Activated CD8-positive, alpha-beta T cell treated with anti-CD3 and anti-CD28 coated beads for 36 hours (primary cell): ENCODE measurements around the gene DDB1. TPM values are rescaled to one million over a fixed set of nuclear protein-coding genes. Genes with fewer than 3 reads are reported as not detected.

Source experiments
- ATAC-seq: fragments of 200-7000 bp; cut with Tn5 transposase; one replicate; pipeline ENCODE4 v1.10.0; 2021; ENCODE audit warnings: mild to moderate bottlenecking, moderate library complexity
- CTCF ChIA-PET: fragments of 350-600 bp; sonication (Branson Sonifier 250); formaldehyde crosslinking; loops from one replicate; lab custom pipeline; 2021; ENCODE audit warnings: antibody characterized with exemption; lab: Charles Lee
- POLR2A ChIA-PET: fragments of 350-600 bp; sonication (Branson Sonifier 250); formaldehyde crosslinking; loops from one replicate; lab custom pipeline; 2021; ENCODE audit warnings: antibody characterized with exemption; lab: Charles Lee
- DNase-seq: peaks from one replicate; pipeline ENCODE4 v3.0.0-alpha.2; 2020
- H3K27ac Mint-ChIP-seq: one replicate; pipeline ENCODE4 v1.8.0; 2021; ENCODE audit warnings: mild to moderate bottlenecking, mixed read lengths
- H3K27me3 Mint-ChIP-seq: one replicate; pipeline ENCODE4 v1.8.0; 2021; ENCODE audit warnings: mixed read lengths
- H3K36me3 Mint-ChIP-seq: one replicate; pipeline ENCODE4 v1.8.0; 2021; ENCODE audit warnings: low read depth, mixed read lengths
- H3K4me1 Mint-ChIP-seq: one replicate; pipeline ENCODE4 v1.8.0; 2021; ENCODE audit warnings: low read depth, mixed read lengths
- H3K4me3 Mint-ChIP-seq: one replicate; pipeline ENCODE4 v1.8.0; 2021; ENCODE audit warnings: mild to moderate bottlenecking, moderate library complexity, mixed read lengths
- H3K9me3 Mint-ChIP-seq: one replicate; pipeline ENCODE4 v1.8.0; 2021; ENCODE audit warnings: mixed read lengths
- intact Hi-C: fragments of 100-400 bp; cut with micrococcal nuclease; formaldehyde crosslinking; loops from one replicate; pipeline ENCODE4 v1.10.0; 2022
- total RNA-seq, 2 experiments: library from RNA; stranded (reverse); gene quantifications; one replicate each; pipeline ENCODE4 v1.2.3, GENCODE V29; 2021
- TF ChIP-seq, protein P1 (sequence below): fragments of 200-600 bp; IDR thresholded peaks from one replicate; pipeline ENCODE4 v1.8.0; 2022; ENCODE audit warnings: antibody characterized with exemption, mild to moderate bottlenecking

The DDB1 gene
- total RNA-seq, 2 experiments from 2014 or later = 269 to 270 TPM

DNA sequence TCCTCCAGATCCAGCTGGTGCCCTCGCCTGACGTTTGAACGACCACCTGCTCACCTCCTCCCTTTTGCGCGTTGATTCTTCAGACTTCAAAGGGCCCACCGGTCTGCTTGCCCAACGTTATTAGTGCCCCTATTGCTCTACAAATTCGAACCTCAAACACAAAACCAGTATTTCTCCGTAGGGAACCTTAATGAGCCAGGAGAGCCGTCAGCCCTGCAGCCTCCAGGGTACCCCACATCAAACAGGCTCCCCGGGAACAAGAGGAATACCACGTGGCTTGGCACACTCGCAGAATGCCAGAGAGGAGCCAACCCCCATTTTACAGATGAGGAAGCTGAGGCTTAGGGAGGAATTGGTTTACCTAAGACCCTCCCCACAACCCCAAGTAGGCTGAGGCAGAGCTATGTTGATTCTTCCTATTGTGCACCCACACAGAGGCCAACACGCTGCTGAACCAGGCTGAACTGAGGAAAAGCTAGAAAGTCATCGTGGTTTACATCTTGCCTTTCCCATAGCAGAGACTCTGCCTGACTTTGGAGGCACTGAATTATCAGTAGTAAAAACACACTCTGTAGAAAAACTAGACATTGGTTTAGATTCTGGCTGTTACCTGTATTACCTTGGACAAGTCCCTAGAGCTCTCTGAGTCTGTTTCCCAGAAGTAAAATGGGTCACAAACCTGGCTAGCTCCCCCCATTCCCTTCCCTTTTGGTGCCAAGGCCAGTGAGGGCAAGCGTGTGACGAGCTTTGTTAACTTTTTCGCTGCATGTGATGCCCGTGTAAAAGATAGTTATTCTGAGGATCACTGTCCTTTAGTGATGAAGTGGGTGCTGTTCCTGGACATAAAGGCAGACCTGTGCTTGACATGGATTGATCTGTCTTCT, 887 bp upstream of the DDB1 start:
- no peaks in the 10 kb centered on the region for H3K27me3 Mint-ChIP-seq
- H3K4me1 Mint-ChIP-seq = peaks cover 61% of the 10 kb centered on the region
- intact Hi-C loops = loop anchor here (2.0 kb wide), 1 partner anchor 29 kb away; the partner anchor contains the start of gene TMEM138
- peaks cover 42% of the 10 kb centered on the region for H3K36me3 Mint-ChIP-seq
- TF ChIP-seq, protein P1, sequence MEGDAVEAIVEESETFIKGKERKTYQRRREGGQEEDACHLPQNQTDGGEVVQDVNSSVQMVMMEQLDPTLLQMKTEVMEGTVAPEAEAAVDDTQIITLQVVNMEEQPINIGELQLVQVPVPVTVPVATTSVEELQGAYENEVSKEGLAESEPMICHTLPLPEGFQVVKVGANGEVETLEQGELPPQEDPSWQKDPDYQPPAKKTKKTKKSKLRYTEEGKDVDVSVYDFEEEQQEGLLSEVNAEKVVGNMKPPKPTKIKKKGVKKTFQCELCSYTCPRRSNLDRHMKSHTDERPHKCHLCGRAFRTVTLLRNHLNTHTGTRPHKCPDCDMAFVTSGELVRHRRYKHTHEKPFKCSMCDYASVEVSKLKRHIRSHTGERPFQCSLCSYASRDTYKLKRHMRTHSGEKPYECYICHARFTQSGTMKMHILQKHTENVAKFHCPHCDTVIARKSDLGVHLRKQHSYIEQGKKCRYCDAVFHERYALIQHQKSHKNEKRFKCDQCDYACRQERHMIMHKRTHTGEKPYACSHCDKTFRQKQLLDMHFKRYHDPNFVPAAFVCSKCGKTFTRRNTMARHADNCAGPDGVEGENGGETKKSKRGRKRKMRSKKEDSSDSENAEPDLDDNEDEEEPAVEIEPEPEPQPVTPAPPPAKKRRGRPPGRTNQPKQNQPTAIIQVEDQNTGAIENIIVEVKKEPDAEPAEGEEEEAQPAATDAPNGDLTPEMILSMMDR = no peak
- H3K9me3 Mint-ChIP-seq = no peaks in the 10 kb centered on the region
- ATAC-seq (no peak), DNase-seq (no peak)
- peak overlapping the region; percentile 96 for H3K27ac Mint-ChIP-seq
- POLR2A ChIA-PET = interaction anchor here (0.8 to 4.6 kb wide), 20 partner anchors 12 to 102 kb away, joined by 3 to 59 read pairs (median 5); partner anchors contain the start of genes CPSF7, CYB561A3, SDHAF2 and TMEM138
- peak overlapping the region; percentile 86 for H3K4me3 Mint-ChIP-seq
- CTCF ChIA-PET = interaction anchor here (0.8 to 10.4 kb wide), 11 partner anchors 15 to 481 kb away, joined by 3 to 313 read pairs (median 5); partner anchors contain the start of genes CPSF7, CYB561A3, SDHAF2 and TMEM138

DNA sequence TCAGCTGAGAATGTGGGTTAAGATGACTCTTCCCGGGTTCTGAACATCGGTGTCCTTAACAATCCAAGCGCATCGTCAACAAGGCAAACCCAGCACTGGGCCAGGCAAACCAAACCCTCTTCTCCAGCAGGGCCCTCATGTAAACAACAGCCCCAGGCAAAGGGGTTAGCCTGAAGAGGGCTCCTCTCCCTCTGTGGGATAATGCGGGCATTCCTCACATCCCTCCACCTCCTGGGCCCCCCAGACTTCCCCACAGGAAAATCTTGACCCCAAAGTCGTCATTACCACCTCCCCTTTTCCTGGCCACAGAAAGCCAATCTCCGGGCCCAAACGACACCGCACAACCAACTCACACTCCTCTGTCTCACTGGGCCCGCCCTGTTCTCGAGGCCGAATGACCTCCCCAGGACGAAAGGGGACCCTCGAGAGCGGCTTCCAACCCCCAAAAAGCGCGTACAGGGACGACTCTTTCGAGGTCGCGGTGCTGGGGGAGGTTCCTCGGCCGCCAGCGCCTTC, 566 bp downstream of the DDB1 start:
- ChIA-PET CTCF (interaction anchor here (0.9 to 1.5 kb wide), 4 partner anchors 16 to 103 kb away, joined by 3 to 6 read pairs (median 4); partner anchors contain the start of gene TMEM216), POLR2A (interaction anchor here (0.8 to 6.2 kb wide), 9 partner anchors 10 to 97 kb away, joined by 3 to 26 read pairs (median 4); partner anchors contain the start of genes CPSF7, CYB561A3, SDHAF2 and TMEM138)
- H3K9me3 Mint-ChIP-seq = no peaks in the 10 kb centered on the region
- TF ChIP-seq, protein P1 = no peak
- H3K4me3 Mint-ChIP-seq = peak overlapping the region; percentile 86
- DNase-seq (peak; percentile 24), ATAC-seq (no peak)
- intact Hi-C loops = loop anchor here (2.0 kb wide), 1 partner anchor 30 kb away; the partner anchor contains the start of gene TMEM138
- peak overlapping the region; percentile 96 for H3K27ac Mint-ChIP-seq
- H3K27me3 Mint-ChIP-seq = no peaks in the 10 kb centered on the region
- peaks cover 46% of the 10 kb centered on the region for H3K36me3 Mint-ChIP-seq
- H3K4me1 Mint-ChIP-seq = peaks cover 72% of the 10 kb centered on the region

DNA sequence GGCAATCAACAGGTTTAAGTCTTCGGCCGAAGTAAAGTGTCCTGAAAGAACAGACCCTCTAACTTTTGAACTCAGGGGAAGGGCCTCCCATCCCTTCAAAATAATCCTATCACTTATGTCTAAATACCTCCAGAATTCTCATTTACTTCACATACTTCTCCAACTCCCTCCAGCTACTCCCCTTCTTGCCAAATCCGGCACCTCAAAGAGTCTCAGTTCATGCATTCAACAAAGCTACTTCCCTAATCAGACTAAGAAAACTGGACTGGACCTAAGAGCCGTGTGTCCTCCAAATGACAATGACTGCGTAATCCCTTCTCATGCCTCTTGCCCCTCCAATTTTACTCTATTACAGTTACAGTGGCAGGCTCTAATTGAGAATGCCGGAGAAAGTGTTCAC, 1.3 kb downstream of the DDB1 start:
- H3K27ac Mint-ChIP-seq = peak overlapping the region; percentile 96
- POLR2A ChIA-PET = interaction anchor here (0.8 to 6.2 kb wide), 9 partner anchors 9 to 98 kb away, joined by 3 to 26 read pairs (median 4); partner anchors contain the start of genes CPSF7, CYB561A3, SDHAF2 and TMEM138
- intact Hi-C loops = loop anchor here (2.0 kb wide), 1 partner anchor 31 kb away; the partner anchor contains the start of gene TMEM138
- no peaks in the 10 kb centered on the region for H3K9me3 Mint-ChIP-seq
- peak overlapping the region; percentile 86 for H3K4me3 Mint-ChIP-seq
- ATAC-seq = no peak
- TF ChIP-seq, protein P1 = no peak
- H3K27me3 Mint-ChIP-seq = no peaks in the 10 kb centered on the region
- peaks cover 45% of the 10 kb centered on the region for H3K36me3 Mint-ChIP-seq
- no peak for DNase-seq
- CTCF ChIA-PET = interaction anchor here (0.9 to 1.5 kb wide), 5 partner anchors 16 to 433 kb away, joined by 3 to 6 read pairs (median 4); partner anchors contain the start of gene TMEM216
- H3K4me1 Mint-ChIP-seq = peaks cover 68% of the 10 kb centered on the region

DNA sequence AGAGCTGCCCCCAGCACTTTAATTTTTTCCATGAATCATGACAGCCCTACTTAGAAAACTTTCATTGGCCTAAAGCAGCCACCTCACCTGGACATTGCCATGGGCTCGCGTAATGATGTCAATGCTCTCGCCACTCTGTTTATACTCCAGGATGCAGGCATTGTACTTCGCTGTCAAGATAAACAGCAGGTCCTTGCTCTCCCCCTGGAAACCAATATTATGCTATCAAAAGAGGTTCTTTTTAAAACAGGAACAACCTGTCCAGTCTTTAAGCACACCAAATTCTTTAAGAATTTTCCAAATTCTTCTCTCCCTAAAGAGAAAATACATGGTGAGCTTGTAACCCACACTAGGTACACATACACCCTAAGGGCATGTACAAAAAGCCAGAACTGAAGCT, 3.0 kb downstream of the DDB1 start:
- no peak overlapping the region for H3K27ac Mint-ChIP-seq
- no peaks in the 10 kb centered on the region for H3K27me3 Mint-ChIP-seq
- no peaks in the 10 kb centered on the region for H3K9me3 Mint-ChIP-seq
- H3K36me3 Mint-ChIP-seq = peaks cover 55% of the 10 kb centered on the region
- H3K4me3 Mint-ChIP-seq = no peak overlapping the region
- DNase-seq (no peak), ATAC-seq (no peak)
- peaks cover 57% of the 10 kb centered on the region for H3K4me1 Mint-ChIP-seq
- ChIA-PET POLR2A (interaction anchor here (0.7 to 6.2 kb wide), 7 partner anchors 9 to 36 kb away, joined by 3 to 26 read pairs (median 4); partner anchors contain the start of genes CYB561A3, TMEM138 and VWCE), CTCF (interaction anchor here (1.0 to 4.4 kb wide), 2 partner anchors 55 to 74 kb away, joined by 3 to 28 read pairs; no protein-coding TSS in a partner anchor)
- TF ChIP-seq, protein P1 = no peak
- intact Hi-C loops = no loop called here
